Measurements from ENCODE around the gene PTGES3L. TPM values are rescaled to one million over a fixed set of nuclear protein-coding genes. Genes with fewer than 3 reads are reported as not detected.
"Not testable (repeated sequence)": the region's sequence is repeated elsewhere in the genome, so short reads cannot be mapped to it uniquely, and the experiment has no call there.

PTGES3L gene
- polyA plus RNA-seq, 1 donor = 69.1 TPM

DNA sequence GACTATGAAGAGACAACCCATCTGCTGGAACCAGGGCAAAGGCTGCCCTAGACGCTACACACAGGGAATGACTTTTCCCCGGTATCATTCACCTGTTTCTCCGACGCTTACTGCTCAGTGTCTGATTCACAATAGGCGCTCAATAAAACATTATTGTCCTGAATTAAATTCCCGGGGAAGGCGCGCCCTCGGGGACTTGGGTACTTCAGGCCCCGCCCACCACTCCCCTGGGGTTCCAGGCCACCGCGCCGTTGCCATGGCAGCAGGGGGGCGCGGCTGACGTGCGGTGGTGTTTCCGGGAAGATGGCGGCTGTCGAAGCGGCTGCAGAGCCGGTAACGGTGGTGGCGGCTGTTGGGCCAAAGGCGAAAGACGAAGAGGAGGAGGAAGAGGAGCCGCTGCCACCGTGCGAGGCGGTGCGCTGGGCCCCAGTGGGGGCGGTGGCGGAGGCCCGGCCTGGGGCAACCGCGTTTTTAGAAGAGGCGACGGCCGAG is 440 bp upstream of the PTGES3L start, which contains the start of gene RUNDC1:
TSS of gene RUNDC1 (plus strand) at position 292 of the 492 bp plus-strand sequence. CDS start at position 304, 12 bp downstream.
- peak; percentile 89 for DNase-seq

GRCh38 chr17:42975701-42976100 is 4.2 kb downstream of the PTGES3L start:
- DNase-seq = not testable (repeated sequence)

DNA sequence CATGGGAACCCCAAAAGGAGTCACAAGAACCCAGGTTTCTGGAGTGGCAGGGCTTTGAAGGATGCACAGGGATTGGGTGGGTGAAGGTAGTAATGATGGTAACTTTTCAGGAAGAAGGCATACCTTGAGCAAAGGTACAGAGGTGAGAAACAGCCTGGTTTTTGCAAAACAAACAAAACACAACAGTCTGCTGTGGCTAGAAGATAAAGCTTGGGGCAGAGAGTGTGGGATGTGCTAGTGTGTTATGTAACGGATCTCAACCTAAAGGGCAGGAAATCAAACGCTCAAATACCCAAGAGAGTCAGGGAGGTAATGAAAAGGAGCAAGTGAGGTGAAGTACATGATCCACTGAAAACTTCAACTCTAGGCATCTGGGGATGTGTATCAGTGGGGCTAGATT is 4.6 kb downstream of the PTGES3L start:
- no peak for DNase-seq

- DNase-seq = not testable (repeated sequence)
These were observed 6.6 kb downstream of the PTGES3L start for GRCh38 chr17:42973323-42973722.

- DNase-seq = no peak
These were observed 8.3 kb downstream of the PTGES3L start for GRCh38 chr17:42971589-42971988.

GRCh38 chr17:42969001-42969581 is 10.8 kb downstream of the PTGES3L start:
- no peak for DNase-seq

DNA sequence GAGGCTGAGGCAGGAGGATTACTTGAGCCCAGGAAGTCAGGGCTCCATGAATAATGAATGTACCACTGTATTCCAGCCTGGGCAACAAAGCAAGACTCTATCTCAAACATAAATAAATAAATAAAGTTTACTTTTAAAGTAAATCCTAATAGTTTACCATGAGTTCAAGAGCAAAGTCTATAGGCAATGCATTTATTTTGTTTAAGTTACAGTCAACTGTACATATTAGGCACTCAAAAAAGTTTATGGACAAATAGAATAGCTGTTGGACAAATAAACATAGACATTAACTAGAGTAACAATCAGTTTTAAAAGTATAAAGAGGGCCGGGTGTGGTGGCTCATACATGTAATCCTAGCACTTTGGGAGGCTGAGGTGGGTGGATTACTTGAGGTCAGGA is 12.0 kb downstream of the PTGES3L start:
- no peak for DNase-seq

GRCh38 chr17:42964161-42964932 is 15.5 kb downstream of the PTGES3L start, which contains the start of gene AARSD1:
Gene AARSD1 (minus strand): TSS chr17:42964454. CDS start chr17:42964440, 14 bp downstream.
- DNase-seq = peak; percentile 95

GRCh38 chr17:42953669-42954068 is 26.2 kb downstream of the PTGES3L start:
- DNase-seq = no peak

- no peak for DNase-seq
These were observed 29.7 kb downstream of the PTGES3L start for GRCh38 chr17:42950044-42950783.

GRCh38 chr17:42946812-42947211 is 33.1 kb downstream of the PTGES3L start:
- no peak for DNase-seq

DNA sequence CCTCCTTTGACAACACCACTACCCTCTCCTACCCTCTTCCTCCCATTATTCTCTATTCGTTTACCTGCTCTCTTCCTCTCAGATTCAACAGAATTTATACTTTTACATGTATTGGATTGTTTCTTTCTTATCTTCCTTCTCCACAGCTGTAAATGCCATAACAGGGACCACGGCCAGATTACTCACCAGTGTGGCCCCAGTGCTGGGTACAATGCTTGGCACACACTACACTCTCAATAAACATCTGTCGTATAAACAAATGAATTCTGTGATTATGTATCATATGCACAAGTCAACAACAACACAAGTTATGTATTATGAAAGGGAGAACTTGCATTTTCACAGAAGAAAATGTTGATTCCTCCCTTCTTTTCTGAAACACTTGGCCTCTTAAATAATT is 35.7 kb downstream of the PTGES3L start:
- DNase-seq = no peak

- DNase-seq = peak; percentile 45
These were observed 41.9 kb downstream of the PTGES3L start for GRCh38 chr17:42937712-42938596.

DNA sequence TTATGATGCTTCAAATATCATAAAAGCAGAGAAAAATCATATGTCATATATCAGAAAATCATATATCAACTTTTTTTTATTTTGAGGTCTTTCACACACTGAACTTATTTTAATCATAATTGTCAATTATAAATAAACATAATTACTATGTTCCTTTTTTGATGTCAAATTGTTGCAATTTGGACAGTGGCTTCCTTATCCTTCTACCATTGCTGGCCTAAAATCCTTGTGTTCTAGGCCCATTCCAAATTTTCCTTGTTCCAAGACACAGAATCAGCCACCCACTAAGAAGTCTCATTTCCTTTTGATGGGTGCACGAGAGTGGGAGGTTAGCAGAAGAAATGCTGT is 50.4 kb downstream of the PTGES3L start:
- DNase-seq = no peak

DNA sequence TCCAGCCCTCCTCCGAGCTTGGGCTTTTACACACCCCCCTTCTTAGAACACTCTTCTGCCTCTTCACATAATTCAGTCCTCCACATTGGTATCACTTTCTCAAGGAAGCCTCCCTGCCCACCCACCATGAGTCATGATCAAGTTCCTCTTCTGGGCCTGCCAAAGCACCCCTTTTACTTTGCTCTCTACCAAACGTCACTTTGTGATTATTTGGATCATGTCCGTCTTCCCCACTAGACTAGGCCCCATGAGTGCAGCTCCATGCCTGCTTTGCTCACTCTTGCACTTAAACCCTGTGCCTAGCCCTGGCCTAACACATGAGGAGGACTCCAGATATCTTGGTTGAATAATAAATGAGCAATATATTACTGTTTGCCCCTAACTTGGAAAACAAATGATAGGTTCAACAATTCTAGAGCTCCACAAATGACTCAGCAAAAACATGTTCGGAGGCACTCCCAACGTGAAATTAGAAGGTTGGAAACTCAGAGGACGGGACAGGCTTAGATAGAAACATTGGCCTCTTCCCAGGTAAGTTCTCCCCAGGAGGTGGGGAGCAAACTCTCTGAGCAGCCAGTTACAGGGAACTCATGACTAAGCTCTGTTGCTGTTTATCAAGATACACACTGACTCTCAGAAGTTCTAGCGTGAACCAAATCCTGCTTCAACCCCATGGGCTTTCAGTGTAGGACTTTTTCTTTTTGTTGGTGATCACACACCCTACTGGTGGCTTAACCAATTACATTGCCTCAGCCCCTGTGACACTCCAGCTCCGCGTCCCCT is 51.0 kb downstream of the PTGES3L start:
- DNase-seq = peak; percentile 19

DNA sequence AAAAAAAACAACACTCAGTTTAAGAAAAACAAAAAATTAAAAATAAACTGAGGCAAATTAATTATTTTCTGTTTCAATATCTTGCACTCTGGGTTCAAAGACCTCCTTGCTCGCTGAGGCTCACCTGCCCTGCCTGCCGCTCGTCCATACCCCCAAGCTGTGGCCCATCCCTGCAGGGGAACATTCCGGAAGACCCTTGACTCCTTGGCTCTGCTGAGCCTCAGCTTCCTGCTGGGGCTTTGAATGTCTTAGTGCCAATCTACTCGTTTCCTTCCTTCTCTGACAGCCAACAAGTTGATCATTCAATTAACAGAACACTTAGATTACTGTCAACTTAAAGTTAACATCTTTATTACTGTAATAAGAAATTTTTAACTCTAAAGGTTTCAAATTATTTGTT is 55.0 kb downstream of the PTGES3L start:
- DNase-seq = no peak

DNA sequence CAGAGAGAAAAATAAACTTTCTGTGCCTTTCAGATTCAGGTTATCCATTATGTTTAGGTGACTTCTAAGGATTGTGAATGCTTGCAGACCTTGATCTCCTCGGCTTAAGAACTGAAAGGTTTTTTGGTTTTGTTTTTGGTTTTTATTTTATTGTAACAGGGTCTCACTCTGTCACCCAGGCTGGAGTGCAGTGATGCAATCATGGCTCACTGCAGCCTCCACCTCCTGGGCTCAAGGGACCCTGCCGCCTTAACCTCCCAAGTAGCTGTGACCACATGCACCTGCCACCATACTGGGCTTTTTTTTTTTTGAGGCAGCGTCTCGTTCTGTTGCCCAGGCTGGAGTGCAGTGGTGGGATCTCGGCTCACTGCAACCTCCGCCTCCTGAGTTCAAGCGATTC is 56.4 kb downstream of the PTGES3L start:
- DNase-seq = not testable (repeated sequence)

DNA sequence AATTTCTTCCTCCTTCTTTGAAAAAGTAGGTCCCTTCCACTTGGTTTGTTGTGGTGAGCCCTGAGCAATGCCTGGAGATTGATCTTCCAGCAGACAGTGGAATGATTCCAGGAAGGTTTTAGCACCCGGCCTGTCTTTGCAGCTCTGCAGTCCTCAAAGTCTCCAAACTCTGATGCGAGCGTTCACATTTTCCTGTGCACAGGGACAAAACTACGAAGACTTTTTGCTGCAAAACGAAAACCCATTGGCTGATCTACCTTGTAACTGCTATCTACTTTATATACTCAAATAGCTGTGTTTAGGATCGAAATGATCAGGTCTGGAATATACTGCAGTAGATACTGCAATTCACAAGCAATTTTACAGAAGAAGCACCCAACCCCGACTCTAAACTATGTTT is 57.6 kb downstream of the PTGES3L start:
- peak; percentile 60 for DNase-seq

DNA sequence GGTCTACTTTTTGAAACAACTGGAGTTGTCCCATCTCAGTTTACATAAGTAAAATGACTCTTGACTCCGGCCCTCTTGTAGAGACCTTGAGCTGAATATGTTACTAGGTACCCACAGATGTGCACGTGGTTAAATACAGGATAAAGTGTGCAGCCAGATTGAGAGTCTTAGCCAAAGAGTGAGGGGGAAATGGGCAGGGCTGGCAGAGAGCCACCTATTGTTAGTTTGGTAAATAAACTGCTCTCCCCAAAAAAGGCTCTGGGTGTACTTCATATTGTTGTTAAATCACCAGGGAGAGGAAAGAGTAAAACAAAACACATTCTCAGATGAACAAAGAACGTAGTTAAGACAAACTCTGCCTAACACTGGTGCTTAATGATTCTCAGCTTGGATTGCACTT is 59.0 kb downstream of the PTGES3L start:
- no peak for DNase-seq

- DNase-seq = no peak
These were observed 59.6 kb downstream of the PTGES3L start for GRCh38 chr17:42920106-42920900.

All from hindlimb muscle (tissue), 1 donor.